GM21447 (cell line): Measurements from ENCODE around the gene USP36.
"Not testable (repeated sequence)": the region's sequence is repeated elsewhere in the genome, so short reads cannot be mapped to it uniquely, and the experiment has no call there.

Experiments
- ATAC-seq: cut with Tn5 transposase; IDR thresholded peaks from one replicate; pipeline ENCODE4 v1.9.1; 2021; ENCODE audit not compliant: unreplicated experiment

The USP36 gene

GRCh38 chr17:78872486-78872885, 31.9 kb upstream of the USP36 start:
- ATAC-seq: no peak

DNA sequence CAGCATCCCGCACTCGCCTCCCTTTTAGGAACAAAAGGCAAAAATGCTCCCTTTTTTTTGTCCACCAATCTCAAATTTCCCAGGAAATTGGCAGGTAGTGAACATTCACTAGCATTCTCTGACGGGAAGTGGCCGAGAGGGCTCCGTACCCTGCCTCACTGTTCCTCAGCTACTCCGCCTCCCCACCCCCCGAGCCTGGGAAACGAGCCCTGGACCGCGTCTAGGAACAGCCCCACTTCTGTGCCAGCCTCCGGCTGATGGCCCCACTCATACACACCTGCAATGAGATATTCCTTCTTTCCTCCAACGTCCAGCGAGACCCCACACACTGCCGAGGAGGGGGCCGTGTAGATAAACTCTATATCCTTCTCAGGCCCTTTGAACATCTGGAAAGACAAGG, 30.0 kb upstream of the USP36 start:
- no peak for ATAC-seq

- ATAC-seq: no peak
Observed at GRCh38 chr17:78868391-78868790, 27.8 kb upstream of the USP36 start.

DNA sequence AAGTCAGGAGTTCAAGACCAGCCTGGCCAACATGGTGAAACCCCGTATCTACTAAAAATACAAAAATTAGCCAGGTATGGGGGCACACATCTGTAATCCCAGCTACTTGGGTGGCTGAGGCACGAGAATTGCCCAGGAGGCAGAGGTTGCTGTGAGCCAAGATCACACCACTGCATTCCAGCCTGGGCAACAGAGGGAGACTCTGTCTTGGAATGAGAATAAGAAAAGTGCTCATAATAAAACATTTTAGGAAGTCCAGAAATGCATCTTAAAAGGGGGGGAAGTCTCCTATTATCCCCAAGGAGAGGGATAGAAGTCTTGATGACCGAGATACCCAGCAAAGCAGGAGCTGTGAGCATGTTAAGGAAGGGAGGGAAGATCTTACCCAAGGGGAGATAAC, 26.4 kb upstream of the USP36 start:
- not testable (repeated sequence) for ATAC-seq

GRCh38 chr17:78865682-78866390, 25.2 kb upstream of the USP36 start:
- no peak for ATAC-seq

GRCh38 chr17:78864117-78864516, 23.5 kb upstream of the USP36 start:
- no peak for ATAC-seq

DNA sequence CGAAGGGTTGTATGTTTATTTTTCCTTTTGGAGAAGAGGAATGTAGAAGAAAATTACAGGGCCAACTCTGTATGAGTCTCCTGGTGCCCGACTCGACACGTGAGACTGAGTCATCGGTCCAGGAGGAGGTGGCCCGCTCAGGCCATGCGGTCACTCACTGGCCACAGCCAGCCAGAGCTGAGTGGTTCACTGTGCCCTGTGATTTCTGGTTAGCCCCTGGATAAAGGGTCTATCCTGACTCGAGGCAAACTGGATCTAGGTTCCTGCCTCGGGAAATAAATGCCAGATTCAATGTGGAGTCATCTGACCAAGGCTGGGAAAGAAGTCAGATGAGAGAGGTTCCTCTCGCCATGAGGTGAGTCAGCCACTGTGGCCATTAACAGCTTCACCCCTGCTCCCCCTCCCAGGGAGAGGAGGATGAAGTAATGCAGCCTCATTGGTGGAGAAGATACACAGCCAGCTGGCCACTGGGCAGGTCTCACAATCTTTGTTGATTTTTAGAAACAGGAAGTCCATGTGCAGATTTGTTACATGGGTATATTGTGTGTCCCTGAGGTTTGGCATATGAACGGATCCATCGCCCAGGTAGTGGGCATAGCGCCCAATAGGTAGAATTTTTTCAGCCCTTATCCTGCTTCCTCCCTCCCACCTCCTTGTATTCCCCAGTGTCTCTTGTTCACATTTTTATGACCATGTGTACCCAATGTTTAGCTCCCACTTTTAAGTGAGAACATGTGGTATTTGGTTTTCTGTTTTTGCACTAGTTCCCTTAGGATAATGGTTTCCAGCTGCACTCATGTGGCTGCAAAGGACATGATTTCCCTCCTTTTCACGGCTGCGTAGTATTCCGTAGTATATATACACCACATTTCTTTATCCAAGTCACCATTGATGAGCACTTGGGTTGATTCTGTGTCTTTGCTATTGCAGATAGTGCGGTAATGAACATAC, 21.7 kb upstream of the USP36 start:
- no peak for ATAC-seq

GRCh38 chr17:78861229-78861628, 20.6 kb upstream of the USP36 start:
- ATAC-seq: no peak

- ATAC-seq: no peak
Observed at GRCh38 chr17:78859051-78859450, 18.4 kb upstream of the USP36 start.

DNA sequence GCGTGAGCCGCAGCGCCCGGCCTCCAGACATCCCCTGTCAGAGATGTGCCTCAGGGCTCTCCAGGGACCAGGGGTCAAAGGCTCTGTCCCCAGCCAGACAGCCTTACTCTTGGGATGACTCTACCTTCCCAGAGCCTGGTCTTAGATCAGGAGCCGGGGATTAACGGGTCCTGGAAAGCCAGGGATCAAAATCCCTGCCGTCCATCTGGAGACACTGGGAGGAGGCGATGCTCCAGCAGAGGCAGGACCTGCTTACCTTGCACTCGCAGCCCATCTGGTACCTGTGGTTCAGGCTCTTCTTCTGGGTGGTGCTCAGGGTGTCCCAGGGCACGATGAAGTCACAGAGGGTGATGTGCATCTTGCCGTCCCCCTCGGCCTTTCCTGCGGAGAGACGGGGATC, 16.7 kb upstream of the USP36 start:
- ATAC-seq: no peak

GRCh38 chr17:78855561-78856165, 15.0 kb upstream of the USP36 start:
- ATAC-seq: no peak

DNA sequence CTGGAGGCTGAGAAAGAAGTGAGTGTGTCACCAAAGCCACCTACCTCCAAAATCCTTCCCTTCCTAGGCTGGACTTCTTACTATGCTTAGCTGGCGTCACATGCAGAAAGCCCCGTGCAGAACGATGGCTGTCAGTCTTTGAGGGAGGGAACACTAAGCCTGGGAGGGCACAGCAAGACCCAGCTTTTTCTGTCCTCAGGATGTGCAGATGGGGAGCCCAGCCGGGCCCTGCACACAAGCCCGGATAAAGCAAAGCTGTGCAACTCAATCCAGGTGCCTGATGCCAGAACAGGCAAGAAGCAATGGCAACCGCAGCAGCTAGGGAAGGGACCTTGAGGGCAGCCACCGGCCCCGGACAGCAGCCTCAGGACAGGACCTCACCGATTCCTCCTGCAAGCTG, 13.9 kb upstream of the USP36 start:
- no peak for ATAC-seq

DNA sequence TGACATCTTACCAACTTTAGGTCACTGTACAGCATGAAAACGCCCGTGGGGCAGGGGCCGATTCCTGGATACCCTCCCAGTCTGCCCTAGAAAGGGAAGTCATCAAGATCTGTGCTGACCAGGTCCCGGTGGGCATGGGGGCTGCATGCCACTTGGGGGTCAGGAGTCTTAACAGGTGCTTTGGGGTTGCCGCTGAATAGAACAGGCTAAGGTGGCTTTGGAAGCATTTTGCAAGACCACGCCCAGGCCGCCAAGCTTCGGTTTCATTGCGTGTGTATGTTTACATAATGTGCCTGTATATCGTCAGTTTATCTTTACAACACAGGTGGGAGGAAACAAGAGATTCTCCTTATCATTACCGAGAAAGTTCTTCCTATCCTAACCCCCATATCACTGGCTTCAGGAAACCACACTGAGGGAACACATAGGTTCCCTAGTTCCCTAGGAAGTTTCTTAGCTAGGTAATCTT, 13.3 kb upstream of the USP36 start:
- no peak for ATAC-seq

- no peak for ATAC-seq
Observed at GRCh38 chr17:78852709-78853121, 12.1 kb upstream of the USP36 start.

DNA sequence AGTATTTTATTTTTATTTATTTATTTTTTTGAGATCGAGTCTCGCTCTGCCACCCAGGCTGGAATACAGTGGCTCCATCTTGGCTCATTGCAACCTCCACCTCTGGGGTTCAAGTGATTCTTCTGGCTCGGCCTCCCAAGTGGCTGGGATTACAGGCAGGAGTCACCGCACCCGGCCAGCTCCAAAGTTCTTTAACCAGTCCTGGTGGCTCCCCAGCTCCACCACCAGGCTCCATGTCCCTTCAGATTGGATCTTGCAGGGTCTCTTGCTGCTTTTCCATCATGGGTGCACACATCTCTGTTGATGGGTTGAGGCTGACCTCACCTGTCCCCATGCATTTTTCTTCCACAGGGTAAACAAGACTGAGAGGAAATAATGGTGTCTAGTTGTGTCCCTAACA, 8.4 kb upstream of the USP36 start:
- ATAC-seq: no peak

DNA sequence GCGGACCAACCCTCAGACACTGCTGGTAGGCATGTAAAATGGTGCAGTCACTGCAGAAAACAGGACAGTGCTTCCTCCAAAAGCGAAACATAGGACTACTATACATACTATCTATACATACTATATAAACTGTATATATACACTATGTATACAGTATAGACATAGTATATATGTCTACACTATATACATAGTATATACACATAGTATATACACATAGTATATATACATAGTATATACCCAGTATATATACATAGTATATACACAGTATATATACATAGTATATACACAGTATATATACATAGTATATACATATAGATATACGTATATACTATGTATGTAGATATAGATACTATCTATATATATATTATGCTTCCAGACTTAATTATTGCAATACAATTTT, 6.4 kb upstream of the USP36 start:
- ATAC-seq: no peak

DNA sequence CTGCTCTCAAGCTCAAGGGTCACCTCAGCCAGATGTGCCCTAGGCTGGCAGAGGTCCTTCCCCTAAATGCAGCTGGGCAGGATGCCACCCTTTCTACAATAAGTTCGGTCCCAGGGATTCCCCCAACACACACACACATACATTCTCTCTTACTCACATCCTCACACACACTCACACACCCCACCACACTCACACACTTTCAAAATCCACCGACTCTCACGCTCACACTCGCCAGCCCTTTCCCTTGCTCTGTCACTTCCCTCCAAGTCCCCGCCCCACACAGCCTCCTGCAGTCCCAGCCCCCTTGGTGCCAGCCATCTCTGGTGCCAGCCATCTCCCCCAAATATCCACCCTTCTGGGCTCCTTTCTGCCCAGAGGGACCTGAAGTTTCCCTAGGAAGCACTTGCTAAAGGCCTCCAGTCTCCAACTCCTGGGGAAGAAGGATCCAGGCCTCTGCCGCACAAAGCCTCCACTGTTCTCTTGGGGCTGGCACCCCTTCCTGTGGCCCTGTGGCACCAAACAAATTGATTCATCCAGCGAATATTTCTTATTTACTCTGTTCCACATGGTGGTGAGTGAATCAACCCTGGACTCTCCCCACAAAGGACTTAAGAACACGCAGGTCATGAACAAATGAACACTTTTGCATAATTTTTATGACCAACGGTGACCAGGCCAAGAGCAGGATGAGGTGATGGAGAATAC, 3.8 kb upstream of the USP36 start:
- no peak for ATAC-seq

- no peak for ATAC-seq
Observed at GRCh38 chr17:78842881-78843565, 2.4 kb upstream of the USP36 start.

GRCh38 chr17:78840530-78840779, 159 bp downstream of the USP36 start:
- ATAC-seq: no peak

DNA sequence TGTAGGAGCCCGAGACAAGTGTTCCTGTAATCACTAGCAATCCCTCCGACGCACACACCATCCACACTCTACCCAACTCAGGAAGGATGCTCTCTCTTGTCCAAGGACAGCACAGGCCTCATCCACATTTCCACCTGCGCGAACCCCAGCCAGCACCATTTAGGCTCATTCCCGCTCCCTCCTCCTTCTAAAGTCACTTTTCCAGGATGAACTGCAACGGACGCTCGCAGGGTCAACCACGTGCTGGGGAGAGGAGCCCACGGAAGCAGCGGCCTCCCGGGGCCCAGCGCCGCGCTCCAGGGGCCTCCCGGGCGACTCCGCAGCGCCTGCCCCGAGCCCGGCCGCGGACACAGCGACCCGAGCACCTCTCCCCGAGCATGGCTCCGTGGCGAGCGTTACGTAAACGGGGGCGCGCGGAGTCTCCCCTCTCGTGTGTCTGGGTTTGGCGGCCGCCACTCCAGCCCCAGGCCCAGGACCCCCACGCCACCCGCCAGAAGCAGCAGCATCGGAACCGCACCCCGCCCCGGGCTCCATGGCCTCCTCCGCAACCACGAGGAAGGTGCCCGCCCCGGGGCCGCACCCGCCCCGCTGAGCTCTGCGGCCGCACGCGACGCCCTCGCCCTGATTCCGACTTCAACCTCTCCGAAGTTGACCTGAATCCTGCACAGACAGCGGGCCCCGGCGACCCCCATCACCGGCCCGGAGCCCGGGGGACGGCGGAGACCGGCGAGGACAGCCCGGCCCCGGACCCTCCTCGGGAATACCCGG, 668 bp downstream of the USP36 start:
- ATAC-seq: peak; percentile 13
